Measurements from ENCODE around the gene CDK17. TPM values are rescaled to one million over a fixed set of nuclear protein-coding genes. Genes with fewer than 3 reads are reported as not detected.
"Not testable (repeated sequence)": the region's sequence is repeated elsewhere in the genome, so short reads cannot be mapped to it uniquely, and the experiment has no call there.

Gene CDK17
- total RNA-seq, 2 donors from 2014 or later, result 34.7 to 79.5 TPM

DNA sequence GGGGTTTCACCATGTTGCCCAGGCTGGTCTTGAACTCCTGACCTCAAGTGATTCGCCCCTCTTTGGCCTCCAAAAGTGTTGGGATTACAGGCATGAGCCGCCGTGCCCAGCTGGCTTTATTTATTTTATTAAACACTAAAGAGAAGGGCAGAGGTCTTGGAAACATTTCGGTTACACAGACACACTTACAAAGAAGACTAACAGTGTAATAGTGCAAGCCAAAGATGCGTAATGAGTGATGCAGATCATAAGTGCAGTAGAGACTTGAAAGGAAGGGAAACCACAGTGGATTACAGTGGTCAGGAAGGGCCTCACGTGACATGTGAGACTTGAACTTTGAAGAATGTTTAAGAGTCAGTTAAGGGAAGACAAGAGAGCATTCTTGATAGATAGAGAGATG is 33.9 kb upstream of the CDK17 start:
- intact Hi-C loops (cut with DNase I), result no loop called here
- 78% methylated on average over 6 of the region's 6 CpGs for WGBS
- H3K4me1 ChIP-seq (replicated peaks), result no peaks in the 10 kb centered on the region
- no peak for DNase-seq (ENCODE audit: low spot score)
- H3K9me3 ChIP-seq, result no peaks in the 10 kb centered on the region
- H3K27ac ChIP-seq, result no peak overlapping the region
- H3K36me3 ChIP-seq, result no peaks in the 10 kb centered on the region
- no peaks in the 10 kb centered on the region for H3K27me3 ChIP-seq (replicated peaks; ENCODE audit: insufficient read depth)
- H3K4me3 ChIP-seq, result no peak overlapping the region
- TF ChIP-seq POLR2A (IDR thresholded peaks at IDR 0.05), result no peak
- TF ChIP-seq POLR2AphosphoS5 (IDR thresholded peaks at IDR 0.05), result peak; percentile 19

DNA sequence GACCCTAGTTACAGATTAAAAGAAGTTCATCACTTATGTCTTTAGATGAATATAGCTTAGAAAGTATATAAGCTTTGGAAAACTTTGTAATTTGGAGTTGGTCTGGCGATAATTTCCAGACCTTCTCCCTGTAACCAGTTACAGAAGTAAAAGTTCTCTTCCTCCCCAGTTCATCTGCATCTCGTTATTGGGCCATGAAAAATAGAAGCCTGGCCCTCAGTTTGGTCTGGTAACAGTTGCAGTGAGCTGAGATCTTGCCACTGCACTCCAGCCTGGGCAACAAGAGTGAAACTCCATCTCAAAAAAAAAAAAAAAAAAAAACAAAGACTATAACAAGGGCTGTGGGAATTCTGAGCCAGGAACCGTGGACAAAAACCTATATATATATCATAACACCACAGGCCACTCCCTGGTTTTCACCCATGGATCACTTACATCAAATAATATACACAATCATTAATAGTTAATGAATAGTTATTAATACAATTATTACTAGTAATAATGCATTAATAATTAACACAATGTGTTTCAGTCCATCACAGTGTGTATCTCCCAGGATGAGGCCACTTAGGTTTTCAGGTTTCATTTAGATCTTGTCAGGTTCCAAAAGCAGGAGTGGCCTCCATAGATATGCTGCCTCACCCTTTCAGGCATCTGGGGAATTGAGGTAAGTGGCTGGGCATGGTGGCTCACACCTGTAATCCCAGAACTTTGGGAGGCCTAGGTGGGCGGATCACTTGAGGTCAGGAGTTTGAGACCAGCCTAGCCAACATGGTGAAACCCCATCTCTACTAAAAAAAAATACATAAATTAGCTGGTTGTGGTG is 32.5 kb upstream of the CDK17 start:
- DNase-seq (ENCODE audit: low spot score); H3K27me3 ChIP-seq (replicated peaks; ENCODE audit: insufficient read depth); H3K4me3 ChIP-seq; H3K9me3 ChIP-seq; H3K27ac ChIP-seq; H3K4me1 ChIP-seq (replicated peaks); H3K36me3 ChIP-seq; intact Hi-C loops (cut with DNase I): not testable (repeated sequence)
- 94% methylated on average over 4 of the region's 4 CpGs for WGBS

DNA sequence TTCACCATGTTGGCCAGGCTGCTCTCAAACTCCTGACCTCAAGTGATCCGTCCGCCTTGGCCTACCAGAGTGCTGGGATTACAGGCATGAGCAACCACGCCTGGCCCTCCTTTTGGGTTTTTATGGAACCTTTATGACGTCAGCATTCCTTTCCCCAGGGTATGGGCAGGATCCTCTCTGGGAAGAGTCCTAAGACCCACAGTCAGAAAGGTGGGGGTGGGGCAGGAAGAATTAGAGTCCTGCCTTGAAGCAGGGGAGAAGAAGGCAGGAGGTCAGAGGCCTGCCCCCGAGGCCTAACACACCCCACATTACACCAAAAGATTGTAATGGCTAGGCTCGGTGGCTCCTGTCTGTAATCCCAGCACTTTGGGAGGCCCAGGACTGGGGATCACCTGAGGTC is 30.8 kb upstream of the CDK17 start:
- WGBS, result 85% methylated on average over 6 of the region's 6 CpGs
- Histone ChIP-seq H3K4me3 (no peak overlapping the region), H3K9me3 (no peaks in the 10 kb centered on the region), H3K27me3 (replicated peaks; ENCODE audit: insufficient read depth) (no peaks in the 10 kb centered on the region), H3K36me3 (no peaks in the 10 kb centered on the region), H3K4me1 (replicated peaks) (no peaks in the 10 kb centered on the region), H3K27ac (no peak overlapping the region)
- intact Hi-C loops (cut with DNase I), result no loop called here
- TF ChIP-seq, protein P1, sequence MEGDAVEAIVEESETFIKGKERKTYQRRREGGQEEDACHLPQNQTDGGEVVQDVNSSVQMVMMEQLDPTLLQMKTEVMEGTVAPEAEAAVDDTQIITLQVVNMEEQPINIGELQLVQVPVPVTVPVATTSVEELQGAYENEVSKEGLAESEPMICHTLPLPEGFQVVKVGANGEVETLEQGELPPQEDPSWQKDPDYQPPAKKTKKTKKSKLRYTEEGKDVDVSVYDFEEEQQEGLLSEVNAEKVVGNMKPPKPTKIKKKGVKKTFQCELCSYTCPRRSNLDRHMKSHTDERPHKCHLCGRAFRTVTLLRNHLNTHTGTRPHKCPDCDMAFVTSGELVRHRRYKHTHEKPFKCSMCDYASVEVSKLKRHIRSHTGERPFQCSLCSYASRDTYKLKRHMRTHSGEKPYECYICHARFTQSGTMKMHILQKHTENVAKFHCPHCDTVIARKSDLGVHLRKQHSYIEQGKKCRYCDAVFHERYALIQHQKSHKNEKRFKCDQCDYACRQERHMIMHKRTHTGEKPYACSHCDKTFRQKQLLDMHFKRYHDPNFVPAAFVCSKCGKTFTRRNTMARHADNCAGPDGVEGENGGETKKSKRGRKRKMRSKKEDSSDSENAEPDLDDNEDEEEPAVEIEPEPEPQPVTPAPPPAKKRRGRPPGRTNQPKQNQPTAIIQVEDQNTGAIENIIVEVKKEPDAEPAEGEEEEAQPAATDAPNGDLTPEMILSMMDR (IDR thresholded peaks at IDR 0.05), result no peak
- TF ChIP-seq POLR2AphosphoS5 (IDR thresholded peaks at IDR 0.05) (no peak), POLR2A (IDR thresholded peaks at IDR 0.05) (no peak)
- no peak for DNase-seq (ENCODE audit: low spot score)

DNA sequence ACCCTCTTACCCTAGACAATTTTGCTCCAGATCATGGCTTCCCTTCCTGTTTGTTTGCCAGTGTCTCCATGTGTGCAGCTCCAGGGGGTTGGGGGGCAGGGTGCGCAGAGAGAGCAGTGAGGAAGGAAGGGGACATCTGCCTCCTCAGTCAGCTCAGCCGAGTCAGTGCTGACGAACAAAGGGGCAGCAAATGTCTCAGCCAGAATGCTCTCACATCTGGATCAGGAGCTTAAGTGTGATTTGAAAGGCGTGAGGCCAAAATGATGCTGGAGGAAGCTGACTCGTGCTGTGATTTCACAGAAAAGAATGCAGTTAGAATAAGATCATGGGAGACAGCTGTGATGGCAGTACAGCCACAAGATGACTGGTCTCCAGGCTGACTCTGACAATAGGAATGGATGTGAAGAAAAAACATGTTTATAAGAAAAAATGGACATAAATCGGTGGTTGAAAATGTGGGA is 27.1 kb upstream of the CDK17 start:
- Histone ChIP-seq H3K9me3 (no peaks in the 10 kb centered on the region), H3K4me1 (replicated peaks) (no peaks in the 10 kb centered on the region), H3K27me3 (replicated peaks; ENCODE audit: insufficient read depth) (no peaks in the 10 kb centered on the region), H3K4me3 (no peak overlapping the region), H3K27ac (peak overlapping the region in 1 of 2 donors; percentile 49), H3K36me3 (no peaks in the 10 kb centered on the region)
- DNase-seq (ENCODE audit: low spot score), result no peak
- 55% methylated on average over 6 of the region's 6 CpGs for WGBS
- intact Hi-C loops (cut with DNase I), result no loop called here
- TF ChIP-seq POLR2A (IDR thresholded peaks at IDR 0.05) (no peak), POLR2AphosphoS5 (IDR thresholded peaks at IDR 0.05) (peak; percentile 18)

DNA sequence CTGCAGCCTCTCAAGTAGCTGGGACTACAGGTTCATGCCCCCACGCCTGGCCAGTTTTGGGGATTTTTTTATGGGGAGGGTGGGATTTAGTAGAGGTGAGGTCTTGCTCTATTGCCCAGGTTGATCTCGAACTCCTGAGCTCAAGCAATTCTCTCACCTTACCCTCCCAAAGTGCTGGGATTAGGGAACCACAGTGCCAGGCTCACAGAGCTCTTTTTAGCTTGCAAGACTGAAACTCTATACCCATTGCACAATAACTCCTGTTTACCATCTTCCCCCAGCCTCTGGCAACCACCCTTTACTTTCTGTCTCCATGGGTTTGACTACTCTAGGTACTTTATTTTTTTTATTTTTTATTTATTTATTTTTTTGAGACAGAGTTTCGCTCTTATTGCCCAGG is 25.7 kb upstream of the CDK17 start:
- intact Hi-C loops (cut with DNase I), result no loop called here
- 92% methylated on average over 3 of the region's 3 CpGs for WGBS
- no peaks in the 10 kb centered on the region for H3K9me3 ChIP-seq

DNA sequence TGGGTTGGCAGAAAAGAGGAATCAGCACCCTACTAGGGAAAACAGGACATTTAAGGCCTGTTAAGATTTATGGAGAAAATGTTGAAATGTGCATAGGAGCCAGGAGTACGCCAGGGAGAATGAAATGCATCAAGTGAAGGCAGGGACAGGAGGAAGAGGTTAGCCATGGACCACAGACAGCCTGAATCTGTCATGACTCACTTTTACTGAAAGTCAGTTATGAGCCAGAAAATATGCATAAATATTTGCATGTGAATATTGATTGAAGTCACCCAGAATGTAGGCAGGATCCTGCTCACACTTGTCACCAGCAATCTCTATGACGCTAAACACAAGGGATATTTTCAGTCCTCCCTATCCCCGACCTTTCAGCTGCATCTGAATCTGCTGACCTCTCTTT is 25.1 kb upstream of the CDK17 start:
- no peak for DNase-seq (ENCODE audit: low spot score)
- no peaks in the 10 kb centered on the region for H3K36me3 ChIP-seq
- H3K4me1 ChIP-seq (replicated peaks), result no peaks in the 10 kb centered on the region
- H3K9me3 ChIP-seq, result no peaks in the 10 kb centered on the region
- WGBS, result 70% methylated on average over 3 of the region's 3 CpGs
- TF ChIP-seq POLR2AphosphoS5 (IDR thresholded peaks at IDR 0.05) (no peak), POLR2A (IDR thresholded peaks at IDR 0.05) (no peak)
- TF ChIP-seq, protein P1 (IDR thresholded peaks at IDR 0.05), result no peak
- intact Hi-C loops (cut with DNase I), result no loop called here
- no peak overlapping the region for H3K4me3 ChIP-seq
- H3K27me3 ChIP-seq (replicated peaks; ENCODE audit: insufficient read depth), result no peaks in the 10 kb centered on the region
- no peak overlapping the region for H3K27ac ChIP-seq

More for the DNA sequence above, 25.7 kb upstream of the CDK17 start:
- Histone ChIP-seq H3K4me1 (replicated peaks) (no peaks in the 10 kb centered on the region), H3K36me3 (no peaks in the 10 kb centered on the region), H3K27me3 (replicated peaks; ENCODE audit: insufficient read depth) (no peaks in the 10 kb centered on the region), H3K4me3 (no peak overlapping the region), H3K27ac (no peak overlapping the region)
- no peak for TF ChIP-seq POLR2A (IDR thresholded peaks at IDR 0.05)
- TF ChIP-seq, protein P1 (IDR thresholded peaks at IDR 0.05), result no peak
- no peak for TF ChIP-seq POLR2AphosphoS5 (IDR thresholded peaks at IDR 0.05)
- DNase-seq (ENCODE audit: low spot score), result no peak

All from prostate gland (tissue), 2 donors.